DOHH2 (cell line): Measurements from ENCODE around the gene GLCE.

Experiments used
- H3F3A ChIP-seq: fragments of 200-600 bp; sonication (generic), shearing (Covaris generic); 2 replicates; pipeline ENCODE4 v1.6.0; 2016; ENCODE audit warnings: antibody characterized with exemption, mild to moderate bottlenecking; ENCODE audit not compliant: control insufficient read depth, insufficient read depth
- H3K27ac ChIP-seq: fragments of 200-600 bp; sonication (generic); 2 replicates; pipeline ENCODE4 v1.5.1; 2014; ENCODE audit warnings: low read depth, mild to moderate bottlenecking, low read length, moderate library complexity
- H3K27me3 ChIP-seq: fragments of 200-600 bp; sonication (generic); 2 replicates; pipeline ENCODE4 v1.6.1; 2014; ENCODE audit warnings: mild to moderate bottlenecking, low read length, mixed read lengths; ENCODE audit not compliant: control insufficient read depth
- H3K36me3 ChIP-seq: fragments of 200-600 bp; sonication (generic); 2 replicates; pipeline ENCODE4 v1.6.1; 2014; ENCODE audit warnings: mild to moderate bottlenecking, low read length, moderate library complexity, mixed read lengths; ENCODE audit not compliant: control insufficient read depth
- H3K4me1 ChIP-seq: fragments of 200-600 bp; sonication (generic); 2 replicates; pipeline ENCODE4 v1.6.1; 2014; ENCODE audit warnings: mild to moderate bottlenecking, low read length, mixed read lengths; ENCODE audit not compliant: control insufficient read depth
- H3K4me2 ChIP-seq: fragments of 200-600 bp; sonication (generic); 2 replicates; pipeline ENCODE4 v1.6.0; 2014; ENCODE audit warnings: mild to moderate bottlenecking, low read length, moderate library complexity
- H3K4me3 ChIP-seq: fragments of 200-600 bp; sonication (generic); 2 replicates; pipeline ENCODE4 v1.5.1; 2014; ENCODE audit warnings: mild to moderate bottlenecking, low read length, mixed read lengths
- H3K79me2 ChIP-seq: fragments of 200-600 bp; sonication (generic); 2 replicates; pipeline ENCODE4 v1.6.1; 2014; ENCODE audit warnings: mild to moderate bottlenecking, low read length, mixed read lengths; ENCODE audit not compliant: control insufficient read depth
- H3K9me2 ChIP-seq: fragments of 200-600 bp; sonication (generic); replicated peaks from 2 replicates; pipeline ENCODE4 v1.6.1; 2014; ENCODE audit warnings: mild to moderate bottlenecking, low read length, mixed read lengths; ENCODE audit not compliant: control insufficient read depth
- H3K9me3 ChIP-seq: fragments of 200-600 bp; sonication (generic); 2 replicates; pipeline ENCODE4 v1.6.1; 2014; ENCODE audit warnings: antibody characterized with exemption, low read length, mixed read lengths; ENCODE audit not compliant: control insufficient read depth, insufficient read depth
- H4K20me1 ChIP-seq: fragments of 200-600 bp; sonication (generic); 2 replicates; pipeline ENCODE4 v1.6.0; 2014; ENCODE audit warnings: low read depth, mild to moderate bottlenecking, antibody characterized with exemption, low read length, moderate library complexity; ENCODE audit not compliant: control insufficient read depth, insufficient read depth
- CTCF ChIP-seq: fragments of 200-600 bp; sonication (generic); IDR thresholded peaks from one replicate; pipeline ENCODE4 v1.5.1; 2014; ENCODE audit warnings: antibody characterized with exemption, mild to moderate bottlenecking, low read depth, low read length; ENCODE audit not compliant: poor library complexity, severe bottlenecking
- EZH2phosphoT487 ChIP-seq: fragments of 200-600 bp; sonication (generic); IDR thresholded peaks from 2 replicates; pipeline ENCODE4 v1.6.1; 2017; ENCODE audit warnings: borderline replicate concordance, mild to moderate bottlenecking, antibody characterized with exemption, low read length, moderate library complexity, mixed read lengths

Gene GLCE

GRCh38 chr15:69200832-69201745, 40.7 kb downstream of the GLCE start:
- Histone ChIP-seq H3F3A (no peaks in the 10 kb centered on the region), H3K9me3 (no peaks in the 10 kb centered on the region), H3K36me3 (peaks cover 5% of the 10 kb centered on the region; the same call in 1 of the 2 replicates), H3K9me2 (no peaks in the 10 kb centered on the region), H3K4me1 (no peaks in the 10 kb centered on the region), H3K79me2 (no peaks in the 10 kb centered on the region), H3K4me2 (no peak overlapping the region), H3K27me3 (no peaks in the 10 kb centered on the region), H4K20me1 (no peaks in the 10 kb centered on the region), H3K4me3 (no peak overlapping the region), H3K27ac (no peak overlapping the region)
- TF ChIP-seq EZH2phosphoT487 (no peak), CTCF (no peak)

- H3K4me3 ChIP-seq = no peak overlapping the region
- H3K9me2 ChIP-seq = no peaks in the 10 kb centered on the region
- no peaks in the 10 kb centered on the region for H3K27me3 ChIP-seq
- H3F3A ChIP-seq = no peaks in the 10 kb centered on the region
- no peak overlapping the region for H3K4me2 ChIP-seq
- no peak for TF ChIP-seq EZH2phosphoT487
- no peak for TF ChIP-seq CTCF
- H4K20me1 ChIP-seq = no peaks in the 10 kb centered on the region
- H3K27ac ChIP-seq = no peak overlapping the region
- no peaks in the 10 kb centered on the region for H3K79me2 ChIP-seq
- H3K36me3 ChIP-seq = no peaks in the 10 kb centered on the region
- no peaks in the 10 kb centered on the region for H3K4me1 ChIP-seq
- no peaks in the 10 kb centered on the region for H3K9me3 ChIP-seq
Observed at GRCh38 chr15:69206079-69206478, 45.6 kb downstream of the GLCE start.

- no peaks in the 10 kb centered on the region for H3K79me2 ChIP-seq
- H3K4me3 ChIP-seq = no peak overlapping the region
- H3K27ac ChIP-seq = no peak overlapping the region
- H3K9me2 ChIP-seq = no peaks in the 10 kb centered on the region
- no peaks in the 10 kb centered on the region for H3F3A ChIP-seq
- TF ChIP-seq CTCF = no peak
- H4K20me1 ChIP-seq = no peaks in the 10 kb centered on the region
- no peak overlapping the region for H3K4me2 ChIP-seq
- H3K9me3 ChIP-seq = no peaks in the 10 kb centered on the region
- H3K36me3 ChIP-seq = no peaks in the 10 kb centered on the region
- no peaks in the 10 kb centered on the region for H3K4me1 ChIP-seq
- no peaks in the 10 kb centered on the region for H3K27me3 ChIP-seq
Observed at GRCh38 chr15:69209661-69210060, 49.2 kb downstream of the GLCE start.
